Glutamatergic neuron (in vitro differentiated cells): ENCODE measurements around the gene TMEM232. TPM values are rescaled to one million over a fixed set of nuclear protein-coding genes. Genes with fewer than 3 reads are reported as not detected.

Experiments used
- DNase-seq: peaks from one replicate; pipeline ENCODE4 v3.0.0; 2022
- H3K27ac Mint-ChIP-seq: one replicate; pipeline ENCODE4 v1.8.0; 2020; ENCODE audit warnings: mild to moderate bottlenecking, mixed read lengths, inconsistent platforms; ENCODE audit not compliant: unreplicated experiment
- H3K27me3 Mint-ChIP-seq: one replicate; pipeline ENCODE4 v1.8.0; 2020; ENCODE audit warnings: mild to moderate bottlenecking, moderate library complexity, mixed read lengths, inconsistent platforms; ENCODE audit not compliant: unreplicated experiment
- H3K36me3 Mint-ChIP-seq: one replicate; pipeline ENCODE4 v1.8.0; 2020; ENCODE audit warnings: mild to moderate bottlenecking, mixed read lengths, inconsistent platforms; ENCODE audit not compliant: unreplicated experiment
- H3K4me1 Mint-ChIP-seq: one replicate; pipeline ENCODE4 v1.8.0; 2020; ENCODE audit warnings: mild to moderate bottlenecking, low read depth, mixed read lengths, inconsistent platforms; ENCODE audit not compliant: unreplicated experiment
- H3K4me3 Mint-ChIP-seq: one replicate; pipeline ENCODE4 v1.8.0; 2020; ENCODE audit warnings: mild to moderate bottlenecking, mixed read lengths, inconsistent platforms; ENCODE audit not compliant: unreplicated experiment
- H3K9me3 Mint-ChIP-seq: one replicate; pipeline ENCODE4 v1.8.0; 2020; ENCODE audit warnings: mild to moderate bottlenecking, moderate library complexity, mixed read lengths, inconsistent platforms; ENCODE audit not compliant: unreplicated experiment
- total RNA-seq: library from RNA; stranded (reverse); fragmentation: NEBNext Ultra II Directional; extraction: Animal tissue kit (Norgen Biotek cat#: 25700); gene quantifications from one replicate; pipeline ENCODE4 v1.2.1, GENCODE V29; 2021; ENCODE audit not compliant: unreplicated experiment
- TF ChIP-seq, protein P1 (sequence below): fragments of 200-600 bp; sonication (generic); IDR thresholded peaks from one replicate; pipeline ENCODE4 v1.5.0; 2021; ENCODE audit not compliant: partially characterized antibody, unreplicated experiment

The TMEM232 gene
- total RNA-seq, 1 donor from 2014 or later, result 5.3 TPM

DNA sequence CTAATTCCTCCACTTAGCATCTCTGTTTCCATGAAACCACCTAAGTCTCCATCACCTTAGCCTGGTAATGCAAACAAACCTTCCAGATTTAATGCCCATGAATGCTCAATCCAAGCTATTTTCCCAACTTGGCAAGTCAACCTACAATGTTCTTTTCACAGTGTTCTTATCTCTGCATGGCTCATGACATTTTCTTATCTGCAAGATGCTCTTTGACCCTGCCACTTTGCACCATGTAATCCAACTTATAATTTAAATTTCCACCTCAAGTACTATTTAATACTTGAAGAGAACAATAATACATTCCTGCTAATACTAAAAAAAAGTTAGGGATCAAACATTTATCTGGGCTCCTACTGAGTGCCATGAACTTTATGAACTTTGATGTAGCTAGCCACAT lies 164.3 kb downstream of the TMEM232 start:
- H3K27ac Mint-ChIP-seq, result no peak overlapping the region
- no peaks in the 10 kb centered on the region for H3K36me3 Mint-ChIP-seq
- no peaks in the 10 kb centered on the region for H3K27me3 Mint-ChIP-seq
- TF ChIP-seq, protein P1, sequence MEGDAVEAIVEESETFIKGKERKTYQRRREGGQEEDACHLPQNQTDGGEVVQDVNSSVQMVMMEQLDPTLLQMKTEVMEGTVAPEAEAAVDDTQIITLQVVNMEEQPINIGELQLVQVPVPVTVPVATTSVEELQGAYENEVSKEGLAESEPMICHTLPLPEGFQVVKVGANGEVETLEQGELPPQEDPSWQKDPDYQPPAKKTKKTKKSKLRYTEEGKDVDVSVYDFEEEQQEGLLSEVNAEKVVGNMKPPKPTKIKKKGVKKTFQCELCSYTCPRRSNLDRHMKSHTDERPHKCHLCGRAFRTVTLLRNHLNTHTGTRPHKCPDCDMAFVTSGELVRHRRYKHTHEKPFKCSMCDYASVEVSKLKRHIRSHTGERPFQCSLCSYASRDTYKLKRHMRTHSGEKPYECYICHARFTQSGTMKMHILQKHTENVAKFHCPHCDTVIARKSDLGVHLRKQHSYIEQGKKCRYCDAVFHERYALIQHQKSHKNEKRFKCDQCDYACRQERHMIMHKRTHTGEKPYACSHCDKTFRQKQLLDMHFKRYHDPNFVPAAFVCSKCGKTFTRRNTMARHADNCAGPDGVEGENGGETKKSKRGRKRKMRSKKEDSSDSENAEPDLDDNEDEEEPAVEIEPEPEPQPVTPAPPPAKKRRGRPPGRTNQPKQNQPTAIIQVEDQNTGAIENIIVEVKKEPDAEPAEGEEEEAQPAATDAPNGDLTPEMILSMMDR, result no peak
- no peaks in the 10 kb centered on the region for H3K4me1 Mint-ChIP-seq
- no peak for DNase-seq
- no peaks in the 10 kb centered on the region for H3K9me3 Mint-ChIP-seq
- no peak overlapping the region for H3K4me3 Mint-ChIP-seq

DNA sequence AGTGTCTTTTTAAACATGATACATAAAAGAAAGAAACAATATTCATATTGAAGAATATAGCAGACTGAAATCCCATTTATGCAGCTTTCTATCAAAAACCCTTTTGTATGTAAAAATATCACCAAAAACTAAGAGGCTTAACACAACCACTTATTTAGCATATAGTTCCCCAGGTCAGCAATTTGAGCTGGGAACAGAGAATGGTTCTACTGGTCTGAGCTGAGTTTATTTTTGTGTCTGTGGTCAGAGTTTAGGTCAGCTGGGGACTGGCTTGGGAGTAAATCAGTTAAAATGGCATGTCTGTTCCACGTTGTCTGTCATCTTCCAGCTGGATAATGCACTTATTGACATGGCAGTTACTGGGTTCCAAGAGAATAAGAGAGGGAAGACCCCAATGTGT lies 165.0 kb downstream of the TMEM232 start:
- Mint-ChIP-seq H3K4me1 (no peaks in the 10 kb centered on the region), H3K4me3 (no peak overlapping the region), H3K27ac (no peak overlapping the region), H3K36me3 (no peaks in the 10 kb centered on the region), H3K9me3 (no peaks in the 10 kb centered on the region), H3K27me3 (no peaks in the 10 kb centered on the region)
- TF ChIP-seq, protein P1, result no peak
- DNase-seq, result no peak

DNA sequence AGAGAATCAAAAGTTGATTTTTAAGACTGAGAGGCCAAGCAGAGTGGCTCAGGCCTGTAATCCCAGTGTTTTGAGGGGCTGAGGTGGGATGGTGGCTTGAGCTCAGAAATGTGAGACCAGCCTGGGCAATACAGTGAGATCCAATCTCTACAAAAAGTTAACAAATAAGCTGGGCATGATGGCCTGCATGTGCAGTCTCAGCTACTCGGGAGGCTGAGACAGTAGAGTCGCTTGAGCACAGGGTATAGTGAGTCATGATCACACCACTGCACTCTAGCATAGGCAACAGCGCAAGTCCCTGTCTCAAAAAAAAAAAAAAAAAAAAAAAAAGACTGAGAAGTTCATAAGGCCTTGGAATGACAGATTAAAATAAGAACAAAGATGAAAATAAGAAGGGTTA lies 177.2 kb downstream of the TMEM232 start:
- Mint-ChIP-seq H3K27me3 (no peaks in the 10 kb centered on the region), H3K4me3 (no peak overlapping the region), H3K4me1 (no peaks in the 10 kb centered on the region), H3K9me3 (no peaks in the 10 kb centered on the region), H3K36me3 (no peaks in the 10 kb centered on the region), H3K27ac (no peak overlapping the region)
- TF ChIP-seq, protein P1, result no peak
- DNase-seq, result no peak

DNA sequence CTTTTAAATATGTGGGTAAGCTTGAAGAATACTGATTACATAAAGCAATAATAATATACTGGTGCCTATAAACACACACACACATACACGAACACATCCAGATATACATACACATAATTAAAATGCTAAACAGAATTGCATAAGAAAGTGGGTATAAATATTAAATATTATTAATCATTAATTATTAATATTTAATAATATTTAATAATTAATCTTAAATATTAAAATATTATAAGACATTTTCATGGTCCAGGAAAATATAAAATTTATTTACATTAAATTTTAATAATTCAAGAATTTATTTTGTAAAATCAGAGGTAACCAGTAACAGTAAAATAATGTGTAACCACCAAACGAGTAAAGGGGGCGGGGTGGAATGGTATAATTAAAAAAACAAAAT lies 178.3 kb downstream of the TMEM232 start:
- TF ChIP-seq, protein P1, result no peak
- Mint-ChIP-seq H3K36me3 (no peaks in the 10 kb centered on the region), H3K9me3 (no peaks in the 10 kb centered on the region), H3K27ac (no peak overlapping the region), H3K27me3 (no peaks in the 10 kb centered on the region), H3K4me1 (no peaks in the 10 kb centered on the region), H3K4me3 (no peak overlapping the region)
- DNase-seq, result no peak

DNA sequence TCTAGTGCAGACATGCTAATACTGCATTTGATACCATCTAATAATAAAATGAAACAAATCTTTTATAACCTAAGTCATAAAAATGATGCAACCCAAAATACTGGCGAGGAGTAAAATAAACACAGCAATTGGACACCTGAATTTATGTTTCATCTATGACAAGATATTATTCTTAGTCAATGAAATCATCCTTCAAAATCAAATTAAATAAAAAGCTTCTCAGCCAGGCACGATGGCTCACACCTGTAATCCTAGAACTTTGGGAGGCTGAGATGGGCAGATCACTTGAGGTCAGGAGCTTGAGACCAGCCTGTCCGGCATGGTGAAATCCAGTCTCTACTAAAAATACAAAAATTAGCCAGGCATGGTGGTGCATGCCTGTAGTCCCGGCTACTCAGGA lies 179.0 kb downstream of the TMEM232 start:
- Mint-ChIP-seq H3K36me3 (no peaks in the 10 kb centered on the region), H3K27ac (no peak overlapping the region), H3K4me3 (no peak overlapping the region), H3K27me3 (no peaks in the 10 kb centered on the region), H3K4me1 (no peaks in the 10 kb centered on the region), H3K9me3 (peaks cover 2% of the 10 kb centered on the region)
- TF ChIP-seq, protein P1, result no peak
- no peak for DNase-seq
